Natural killer cell (primary cell): Measurements from ENCODE around the gene RAB8A. TPM values are rescaled to one million over a fixed set of nuclear protein-coding genes. Genes with fewer than 3 reads are reported as not detected.

Experiments used
- ATAC-seq, 3 donors: fragments of 150-1000 bp in 2 of 3; fragments of 200-7000 bp in 1 of 3; cut with Tn5 transposase; 1 replicate in 1 of 3; 2 replicates in 2 of 3; pipeline ENCODE4 v1.10.0; 2021; ENCODE audit warnings: mild to moderate bottlenecking in 2 of 3, moderate library complexity in 2 of 3
- DNase-seq, 2 donors: peaks; one replicate each; pipeline versions ENCODE4 v3.0.0 to v3.0.0-alpha.2; 2013 to 2021; ENCODE audit warnings: mixed read lengths in 1 of 2
- H3K27ac ChIP-seq: one replicate; pipeline ENCODE4 v1.5.1; 2013; ENCODE audit warnings: mild to moderate bottlenecking, low read length
- H3K27me3 ChIP-seq: one replicate; pipeline ENCODE4 v1.6.1; 2013; ENCODE audit warnings: low read length; ENCODE audit not compliant: control insufficient read depth, insufficient read depth
- H3K36me3 ChIP-seq: one replicate; pipeline ENCODE4 v1.6.1; 2013; ENCODE audit warnings: low read length; ENCODE audit not compliant: control insufficient read depth, insufficient read depth
- H3K4me1 ChIP-seq: one replicate; pipeline ENCODE4 v1.6.1; 2013; ENCODE audit warnings: low read length; ENCODE audit not compliant: control insufficient read depth, insufficient read depth
- H3K4me3 ChIP-seq: one replicate; pipeline ENCODE4 v1.5.1; 2013; ENCODE audit warnings: low read length
- H3K9me3 ChIP-seq: one replicate; pipeline ENCODE4 v1.6.1; 2013; ENCODE audit warnings: low read length; ENCODE audit not compliant: control insufficient read depth, insufficient read depth
- H3K27ac Mint-ChIP-seq, 2 donors: one replicate each; pipeline ENCODE4 v1.8.0; 2022; ENCODE audit warnings: mild to moderate bottlenecking in 2 of 2, mixed read lengths in 2 of 2, moderate library complexity in 1 of 2
- H3K27me3 Mint-ChIP-seq, 2 donors: one replicate each; pipeline ENCODE4 v1.8.0; 2022; ENCODE audit warnings: low read depth in 2 of 2, mixed read lengths in 2 of 2
- H3K36me3 Mint-ChIP-seq: one replicate; pipeline ENCODE4 v1.8.0; 2022; ENCODE audit warnings: mixed read lengths
- H3K4me1 Mint-ChIP-seq, 2 donors: one replicate each; pipeline ENCODE4 v1.8.0; 2022; ENCODE audit warnings: mixed read lengths in 2 of 2
- H3K4me3 Mint-ChIP-seq: one replicate; pipeline ENCODE4 v1.8.0; 2022; ENCODE audit warnings: mild to moderate bottlenecking, moderate library complexity, mixed read lengths
- H3K9me3 Mint-ChIP-seq, 2 donors: one replicate each; pipeline ENCODE4 v1.8.0; 2022; ENCODE audit warnings: mixed read lengths in 2 of 2
- CTCF ChIP-seq: fragments of 200-600 bp; IDR thresholded peaks from one replicate; pipeline ENCODE4 v1.8.0; 2022; ENCODE audit warnings: antibody characterized with exemption
- WGBS: methylation state at CpG from one replicate; pipeline ENCODE4 v1.1.7; 2013; ENCODE audit warnings: missing lambda C conversion rate; ENCODE audit not compliant: insufficient coverage; 5-methylcytosine and 5-hydroxymethylcytosine counted together
- intact Hi-C: fragments of 100-400 bp; cut with micrococcal nuclease; formaldehyde crosslinking; loops from one replicate; pipeline ENCODE4 v1.14.2; 2022
- total RNA-seq, 4 donors: library from RNA; stranded (reverse); fragments of 120-200 nt in 1 of 4; gene quantifications; one replicate each; pipeline versions ENCODE4 v1.2.3 to v1.2.4, GENCODE V29; 2013 to 2022

Gene RAB8A
- total RNA-seq, 3 donors from 2014 or later (not counting 1 experiment from before 2014, with no cell fraction given): 137 to 161 (median 149) TPM

GRCh38 chr19:16160445-16160942 lies 48.8 kb downstream of the RAB8A start:
- Mint-ChIP-seq H3K36me3 (peaks cover under 1% of the 10 kb centered on the region), H3K4me3 (no peak overlapping the region), H3K27me3 (no peaks in the 10 kb centered on the region), H3K4me1 (peaks cover 16 to 20% of the 10 kb centered on the region in 2 donors), H3K9me3 (no peaks in the 10 kb centered on the region), H3K27ac (peak overlapping the region in 1 of 2 donors; percentile 40)
- no peak for DNase-seq
- H3K4me3 ChIP-seq: no peak overlapping the region
- H3K27me3 ChIP-seq: no peaks in the 10 kb centered on the region
- H3K4me1 ChIP-seq: peaks cover 18% of the 10 kb centered on the region
- H3K27ac ChIP-seq: no peak overlapping the region
- TF ChIP-seq CTCF: no peak
- intact Hi-C loops: no loop called here
- ATAC-seq: peak in 1 of 3 donors; percentile 20
- WGBS: 80% methylated on average over 5 of the region's 6 CpGs
- H3K9me3 ChIP-seq: no peaks in the 10 kb centered on the region
- H3K36me3 ChIP-seq: peaks cover 27% of the 10 kb centered on the region

DNA sequence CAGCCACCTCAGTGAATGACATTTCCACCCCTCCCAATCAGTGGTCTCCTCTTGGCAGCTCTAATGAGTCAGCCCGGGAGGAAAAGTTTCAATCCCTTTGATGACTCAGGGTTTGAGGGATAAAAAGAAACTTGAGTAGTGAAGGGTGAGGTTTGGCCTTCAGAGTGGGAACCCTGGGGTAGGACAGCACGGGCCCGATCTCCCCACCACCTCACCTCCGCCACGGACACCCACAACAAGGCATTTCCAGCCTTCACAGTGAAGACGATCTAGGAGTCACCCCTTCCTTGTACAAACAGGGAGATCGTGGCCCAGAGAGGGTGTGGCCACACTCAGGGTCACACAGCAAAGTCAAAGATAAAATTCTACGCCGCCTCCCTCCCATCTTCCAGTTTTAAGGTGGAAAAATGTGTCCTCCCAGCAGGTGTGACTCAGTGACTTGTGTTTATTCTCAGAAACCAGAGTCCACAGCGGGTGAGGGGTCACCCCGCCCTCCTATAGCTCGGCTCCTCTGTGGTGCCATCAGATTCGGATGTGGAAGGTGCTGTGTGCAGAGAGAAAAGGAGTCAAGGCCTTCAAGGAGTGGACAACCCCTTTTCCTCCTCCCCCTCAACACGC lies 49.4 kb downstream of the RAB8A start:
- H3K36me3 ChIP-seq: peaks cover 22% of the 10 kb centered on the region
- no peak overlapping the region for H3K4me3 Mint-ChIP-seq

DNA sequence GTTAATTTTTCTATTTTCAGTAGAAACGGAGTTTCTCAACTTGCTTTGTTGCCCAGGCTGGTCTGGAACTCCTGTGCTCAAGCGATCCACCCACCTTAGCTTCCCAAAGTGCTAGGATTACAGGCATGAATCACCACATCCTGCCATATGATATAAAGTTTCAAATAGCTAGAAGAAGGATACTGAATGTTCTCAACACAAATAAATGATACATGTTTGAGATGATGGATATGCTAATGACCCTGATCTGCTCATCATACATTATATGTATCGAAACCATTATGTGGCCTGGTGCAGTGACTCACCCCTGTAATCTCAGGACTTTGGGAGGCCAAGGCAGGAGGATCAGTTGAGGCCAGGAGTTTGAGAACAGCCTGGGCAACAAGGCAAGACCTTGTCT lies 50.2 kb downstream of the RAB8A start:
- Mint-ChIP-seq H3K4me1 (peaks cover 9 to 10% of the 10 kb centered on the region in 2 donors), H3K27ac (no peak overlapping the region), H3K4me3 (no peak overlapping the region), H3K27me3 (no peaks in the 10 kb centered on the region), H3K36me3 (no peaks in the 10 kb centered on the region), H3K9me3 (no peaks in the 10 kb centered on the region)
- TF ChIP-seq CTCF: no peak
- H3K9me3 ChIP-seq: no peaks in the 10 kb centered on the region
- no peak overlapping the region for H3K4me3 ChIP-seq
- intact Hi-C loops: no loop called here
- ATAC-seq (no peak), DNase-seq (no peak)
- WGBS: 97% methylated on average over 3 of the region's 3 CpGs
- peaks cover 11% of the 10 kb centered on the region for H3K4me1 ChIP-seq
- no peak overlapping the region for H3K27ac ChIP-seq
- peaks cover 15% of the 10 kb centered on the region for H3K36me3 ChIP-seq
- no peaks in the 10 kb centered on the region for H3K27me3 ChIP-seq

More for the DNA sequence above, 49.4 kb downstream of the RAB8A start:
- Mint-ChIP-seq H3K4me1 (peaks cover 13 to 16% of the 10 kb centered on the region in 2 donors), H3K36me3 (no peaks in the 10 kb centered on the region), H3K9me3 (no peaks in the 10 kb centered on the region), H3K27me3 (no peaks in the 10 kb centered on the region), H3K27ac (peak overlapping the region in 1 of 2 donors; percentile 40)
- no peak for TF ChIP-seq CTCF
- H3K4me1 ChIP-seq: peaks cover 12% of the 10 kb centered on the region
- peak in 1 of 3 donors; percentile 30 for ATAC-seq
- DNase-seq: no peak
- no peak overlapping the region for H3K4me3 ChIP-seq
- intact Hi-C loops: no loop called here
- 75% methylated on average over 11 of the region's 14 CpGs for WGBS
- no peaks in the 10 kb centered on the region for H3K9me3 ChIP-seq
- no peaks in the 10 kb centered on the region for H3K27me3 ChIP-seq
- no peak overlapping the region for H3K27ac ChIP-seq
